Stimulated activated naive CD8-positive, alpha-beta T cell treated with anti-CD3 and anti-CD28 coated beads, Interleukin-15, Interleukin-2, amounts not matched to agents 100 ng/mL and 50 ng/mL, for 24 hours (primary cell): Measurements from ENCODE around the gene ARHGEF17.

Experiments used
- H3K27ac Mint-ChIP-seq: one replicate; pipeline ENCODE4 v1.8.0; 2021; ENCODE audit warnings: mild to moderate bottlenecking, mixed read lengths
- H3K27me3 Mint-ChIP-seq: one replicate; pipeline ENCODE4 v1.8.0; 2021; ENCODE audit warnings: mixed read lengths
- H3K36me3 Mint-ChIP-seq: one replicate; pipeline ENCODE4 v1.8.0; 2021; ENCODE audit warnings: low read depth, mixed read lengths
- H3K4me1 Mint-ChIP-seq: one replicate; pipeline ENCODE4 v1.8.0; 2021; ENCODE audit warnings: low read depth, mixed read lengths
- H3K4me3 Mint-ChIP-seq: one replicate; pipeline ENCODE4 v1.8.0; 2021; ENCODE audit warnings: mild to moderate bottlenecking, mixed read lengths
- H3K9me3 Mint-ChIP-seq: one replicate; pipeline ENCODE4 v1.8.0; 2021; ENCODE audit warnings: mixed read lengths

The ARHGEF17 gene

DNA sequence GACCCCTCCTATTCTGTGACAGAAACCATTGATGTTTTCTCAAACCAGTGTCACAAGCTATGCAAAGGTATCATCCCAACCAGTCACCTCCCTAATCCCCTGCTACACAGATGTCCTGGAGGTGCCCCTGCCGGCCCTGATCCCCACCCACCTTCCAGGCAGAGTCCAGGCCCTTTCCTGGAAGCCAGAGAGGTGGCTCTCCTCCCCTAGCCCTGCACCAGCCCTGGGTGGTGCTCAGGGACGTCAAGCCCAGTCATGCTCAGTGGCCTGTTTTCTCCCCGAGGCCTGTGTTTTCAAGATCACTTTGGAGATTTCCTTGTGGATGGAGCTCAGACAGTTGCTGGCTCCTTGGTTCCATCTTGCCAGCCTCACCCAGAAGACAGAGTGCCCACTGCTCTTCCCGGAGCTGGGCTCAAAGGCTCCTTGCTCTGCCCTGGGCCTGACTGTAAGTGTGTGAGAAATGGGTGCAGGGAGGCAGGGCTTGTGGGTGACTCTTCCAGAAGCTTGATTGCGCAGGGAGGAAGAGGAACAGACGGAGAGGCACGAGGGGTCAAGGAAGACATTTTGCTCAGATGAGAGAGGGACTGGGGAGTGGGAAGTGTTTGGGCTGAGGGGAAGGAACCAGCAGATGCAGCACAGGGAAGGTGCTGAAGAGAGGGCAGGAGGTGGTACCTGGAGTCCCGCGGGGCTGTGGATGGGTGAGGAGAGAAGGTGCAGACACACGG lies 24.6 kb upstream of the ARHGEF17 start:
- Mint-ChIP-seq H3K4me1 (peaks cover 6% of the 10 kb centered on the region), H3K36me3 (no peaks in the 10 kb centered on the region), H3K9me3 (no peaks in the 10 kb centered on the region), H3K27me3 (no peaks in the 10 kb centered on the region), H3K27ac (no peak overlapping the region), H3K4me3 (no peak overlapping the region)

DNA sequence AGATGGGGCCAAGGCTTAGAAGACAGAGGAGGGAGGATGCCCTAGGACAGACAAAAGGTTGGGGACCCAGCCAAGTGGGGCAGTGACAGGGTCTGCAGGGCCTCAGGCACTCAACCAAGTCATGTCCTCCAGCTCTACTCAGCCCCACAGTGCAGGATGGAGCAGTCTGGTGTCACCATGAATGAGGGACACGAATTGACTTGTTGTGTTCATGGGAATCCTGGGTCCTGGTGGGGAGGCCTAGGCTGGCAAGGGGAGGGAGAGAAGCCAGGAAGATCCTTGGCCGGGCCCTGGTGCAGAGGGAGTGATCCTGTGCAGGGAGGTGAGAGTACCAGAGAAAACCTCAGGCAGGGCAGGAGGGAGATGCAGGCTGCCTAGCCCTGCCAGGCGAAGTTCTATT lies 24.0 kb upstream of the ARHGEF17 start:
- H3K9me3 Mint-ChIP-seq: no peaks in the 10 kb centered on the region
- H3K27ac Mint-ChIP-seq: peak overlapping the region; percentile 38
- no peak overlapping the region for H3K4me3 Mint-ChIP-seq
- H3K36me3 Mint-ChIP-seq: no peaks in the 10 kb centered on the region
- no peaks in the 10 kb centered on the region for H3K27me3 Mint-ChIP-seq
- peaks cover 11% of the 10 kb centered on the region for H3K4me1 Mint-ChIP-seq

DNA sequence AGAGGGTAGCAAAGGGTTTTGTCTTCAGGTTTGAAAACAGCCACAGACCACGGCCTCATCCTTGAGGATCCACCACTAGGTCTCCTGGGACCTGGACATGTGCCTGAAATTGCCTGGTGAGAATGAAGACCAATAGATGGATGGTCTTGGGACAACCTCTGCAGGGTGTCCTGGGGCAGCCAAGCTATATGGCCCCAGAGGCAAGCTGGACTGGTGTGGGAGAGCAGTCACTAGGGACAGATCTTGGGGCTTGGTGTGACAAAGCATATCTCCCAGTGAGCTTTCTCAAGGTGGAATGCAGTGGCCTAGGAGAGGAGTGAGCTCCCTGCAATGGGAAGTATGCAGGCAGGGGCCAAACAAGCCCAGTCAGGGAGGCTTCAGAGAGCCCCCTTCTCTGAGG lies 22.4 kb upstream of the ARHGEF17 start:
- Mint-ChIP-seq H3K9me3 (no peaks in the 10 kb centered on the region), H3K4me3 (no peak overlapping the region), H3K27ac (no peak overlapping the region), H3K4me1 (peaks cover 16% of the 10 kb centered on the region), H3K27me3 (no peaks in the 10 kb centered on the region), H3K36me3 (no peaks in the 10 kb centered on the region)

DNA sequence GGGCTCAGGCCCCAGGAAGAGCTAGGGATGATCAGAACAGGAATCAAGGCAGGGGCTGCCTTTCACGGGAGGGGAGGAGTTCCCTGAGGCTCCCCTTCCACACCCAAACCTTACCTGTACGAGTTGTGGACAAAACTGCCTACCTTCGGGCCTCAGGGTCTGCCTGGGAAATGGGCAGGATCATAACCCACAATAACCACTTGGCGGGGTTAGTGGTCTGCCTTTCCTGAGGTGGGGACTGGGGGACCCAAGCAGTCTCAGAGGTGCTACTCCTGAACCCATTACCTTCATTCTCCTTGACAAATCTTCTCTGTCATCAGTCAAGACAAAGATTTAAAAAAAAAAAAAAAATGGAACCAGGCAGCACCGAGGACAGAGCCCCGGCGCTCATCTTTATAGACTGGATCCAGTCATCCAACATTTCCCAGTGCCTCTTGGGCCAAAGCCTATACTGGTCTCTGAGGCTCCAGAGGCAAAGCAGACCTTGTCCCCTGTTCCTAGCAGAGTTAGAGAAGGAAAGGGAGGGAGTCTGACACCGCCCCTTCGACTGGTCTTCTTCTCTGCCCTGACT lies 21.8 kb upstream of the ARHGEF17 start:
- no peaks in the 10 kb centered on the region for H3K36me3 Mint-ChIP-seq
- no peak overlapping the region for H3K4me3 Mint-ChIP-seq
- no peaks in the 10 kb centered on the region for H3K27me3 Mint-ChIP-seq
- H3K27ac Mint-ChIP-seq: no peak overlapping the region
- no peaks in the 10 kb centered on the region for H3K9me3 Mint-ChIP-seq
- peaks cover 16% of the 10 kb centered on the region for H3K4me1 Mint-ChIP-seq

DNA sequence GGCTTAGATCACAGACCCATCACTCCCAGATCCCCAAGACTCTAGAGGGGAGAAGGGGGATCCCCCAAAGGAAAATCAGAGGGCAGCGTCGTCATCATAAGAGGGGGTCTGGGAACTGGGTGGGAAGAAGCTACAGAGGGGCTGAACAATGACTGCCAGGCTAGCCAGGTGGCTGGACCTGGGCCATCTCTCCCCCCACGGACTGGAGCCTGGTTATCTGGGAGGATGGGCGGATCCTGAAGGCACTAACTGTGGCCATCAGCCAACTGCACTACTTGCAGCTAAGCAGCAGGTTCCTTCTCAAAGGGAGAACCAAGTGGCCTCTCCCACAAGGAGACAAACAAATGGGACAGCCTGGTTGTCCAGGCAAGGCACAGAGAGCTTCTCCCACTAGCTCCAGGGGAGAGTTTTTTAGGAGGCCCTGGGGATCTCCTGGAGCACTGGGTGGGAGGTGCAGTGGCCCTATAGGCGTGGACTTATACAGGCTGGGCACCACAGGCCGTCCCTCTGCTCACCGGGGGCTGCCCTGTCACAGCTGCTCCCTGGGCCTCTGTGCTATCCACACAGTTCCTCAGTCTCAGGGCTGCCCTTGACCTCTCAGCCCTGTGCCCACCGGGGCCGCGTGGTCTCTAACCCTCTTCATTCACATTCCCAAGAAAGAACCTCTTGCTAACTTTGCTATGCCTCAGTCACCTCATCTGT lies 20.5 kb upstream of the ARHGEF17 start:
- Mint-ChIP-seq H3K4me3 (no peak overlapping the region), H3K36me3 (no peaks in the 10 kb centered on the region), H3K9me3 (no peaks in the 10 kb centered on the region), H3K27me3 (peaks cover 3% of the 10 kb centered on the region), H3K27ac (no peak overlapping the region), H3K4me1 (peaks cover 16% of the 10 kb centered on the region)

DNA sequence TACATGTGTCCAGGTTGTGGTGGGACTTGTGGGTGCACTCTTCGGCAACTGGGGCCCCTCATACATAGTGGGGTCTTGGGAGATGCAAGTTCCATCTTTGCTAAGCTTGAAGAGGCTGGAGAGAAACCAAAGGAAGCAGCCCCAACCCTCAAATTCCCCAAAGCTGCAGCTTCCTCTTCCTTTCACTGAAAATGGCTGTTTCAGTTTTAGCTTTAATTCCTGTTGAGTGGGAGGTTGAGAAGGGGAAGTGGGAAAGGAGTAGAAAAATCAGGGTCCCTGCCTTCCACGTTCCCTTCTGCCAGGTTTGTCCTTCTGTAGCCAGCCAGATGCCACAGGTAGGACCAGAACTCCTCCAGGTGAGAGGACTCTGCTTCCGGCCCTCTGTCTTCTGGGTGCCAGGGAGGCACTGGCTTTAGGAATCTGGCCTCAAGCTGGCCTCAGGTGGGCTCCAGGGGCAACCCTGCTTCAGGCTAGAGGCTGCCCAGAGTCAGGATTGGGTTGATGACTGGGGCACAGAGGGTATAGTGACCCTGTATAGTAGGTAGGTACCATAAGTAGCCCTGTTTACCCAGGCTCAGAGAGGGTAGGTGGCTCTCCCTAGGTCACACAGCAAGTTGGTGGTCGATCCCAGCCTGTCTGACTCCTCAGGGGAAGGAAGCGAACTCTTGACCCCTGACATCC lies 19.7 kb upstream of the ARHGEF17 start:
- H3K4me3 Mint-ChIP-seq: no peak overlapping the region
- H3K9me3 Mint-ChIP-seq: no peaks in the 10 kb centered on the region
- no peak overlapping the region for H3K27ac Mint-ChIP-seq
- H3K36me3 Mint-ChIP-seq: no peaks in the 10 kb centered on the region
- H3K4me1 Mint-ChIP-seq: peaks cover 16% of the 10 kb centered on the region
- peaks cover 3% of the 10 kb centered on the region for H3K27me3 Mint-ChIP-seq

DNA sequence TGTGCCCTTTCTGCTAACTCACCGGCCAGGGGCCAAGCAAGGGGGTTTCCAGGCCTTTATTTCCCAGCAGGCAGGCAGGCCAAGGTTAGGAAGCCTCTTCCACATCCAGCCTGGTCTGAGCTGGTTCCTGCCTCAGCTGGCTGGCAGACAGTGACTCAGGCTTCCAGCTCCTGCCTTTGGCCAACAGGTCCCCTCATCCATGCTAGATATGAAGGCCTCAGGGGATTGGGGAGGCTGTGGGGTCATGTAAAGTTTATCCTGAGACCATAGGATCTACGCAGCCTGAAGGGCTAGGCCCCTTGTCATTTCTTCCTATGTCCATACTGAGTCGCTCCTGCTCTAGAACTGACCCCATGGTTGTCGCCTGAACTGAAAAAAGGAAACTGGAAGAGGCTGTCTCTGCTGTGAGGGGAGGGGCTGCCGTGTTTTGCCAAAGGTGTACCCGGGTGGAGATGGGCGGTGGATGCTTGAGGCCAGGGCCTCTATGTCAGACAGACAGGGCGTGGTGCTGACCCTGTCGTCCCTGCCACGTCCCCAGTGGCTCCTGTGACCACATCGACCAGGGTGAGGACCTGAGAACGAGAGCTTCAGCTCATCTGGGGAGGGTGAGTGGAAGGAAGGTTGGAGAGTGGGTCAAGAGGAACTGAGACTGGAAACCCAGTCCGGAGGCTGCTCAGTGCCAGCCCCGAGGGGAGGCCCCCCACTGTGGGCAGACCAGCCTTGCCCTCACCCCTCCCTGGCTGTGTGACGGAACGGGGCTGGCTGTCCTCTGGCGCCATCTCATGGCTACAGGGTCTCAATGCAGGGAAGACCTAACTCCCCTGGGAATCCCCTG lies 19.0 kb upstream of the ARHGEF17 start:
- Mint-ChIP-seq H3K4me3 (peak overlapping the region; percentile 35), H3K36me3 (no peaks in the 10 kb centered on the region), H3K4me1 (peaks cover 16% of the 10 kb centered on the region), H3K27ac (peak overlapping the region; percentile 73), H3K9me3 (no peaks in the 10 kb centered on the region), H3K27me3 (peaks cover 3% of the 10 kb centered on the region)

DNA sequence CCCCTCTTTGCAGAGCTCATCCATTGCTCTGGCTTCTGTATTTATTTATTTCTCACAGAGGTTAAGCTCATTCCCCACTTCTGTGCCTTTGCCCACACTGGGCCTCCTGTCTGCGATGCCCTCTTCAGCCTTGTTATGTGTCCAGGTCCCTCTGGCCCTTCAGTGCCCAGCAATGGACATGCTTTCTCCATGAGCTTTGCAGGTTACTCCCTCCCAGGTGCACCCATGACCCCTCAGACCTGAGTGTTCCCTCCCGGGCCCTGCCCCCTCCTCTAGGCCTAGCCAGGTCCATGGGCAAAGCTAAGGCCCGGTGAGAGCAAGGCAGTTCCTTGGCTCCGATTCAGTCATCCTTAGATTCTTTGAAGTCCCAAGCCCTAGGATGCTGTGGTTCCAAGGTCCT lies 17.5 kb upstream of the ARHGEF17 start:
- H3K27ac Mint-ChIP-seq: no peak overlapping the region
- H3K9me3 Mint-ChIP-seq: no peaks in the 10 kb centered on the region
- peaks cover 21% of the 10 kb centered on the region for H3K4me1 Mint-ChIP-seq
- H3K36me3 Mint-ChIP-seq: no peaks in the 10 kb centered on the region
- peaks cover 3% of the 10 kb centered on the region for H3K27me3 Mint-ChIP-seq
- H3K4me3 Mint-ChIP-seq: no peak overlapping the region

DNA sequence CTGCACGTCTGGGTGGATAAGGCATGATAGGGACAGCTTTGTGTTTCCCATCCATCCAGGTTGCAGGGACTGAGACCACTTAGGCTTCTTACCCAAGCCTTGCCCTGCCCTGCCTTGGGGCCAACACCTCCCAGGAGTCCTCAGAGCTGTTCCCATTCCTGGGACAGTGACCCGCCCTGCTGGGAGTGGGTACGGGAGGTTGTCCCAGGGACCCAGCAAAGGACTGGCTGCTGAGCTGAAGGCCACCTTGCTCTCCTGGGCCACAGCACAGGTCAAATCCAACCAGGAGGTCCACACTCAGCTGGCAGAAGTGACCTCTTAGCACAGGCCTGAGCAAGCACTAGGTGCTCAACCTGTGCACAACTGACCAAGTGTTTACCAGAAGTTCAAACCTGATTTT lies 16.9 kb upstream of the ARHGEF17 start:
- peaks cover 21% of the 10 kb centered on the region for H3K4me1 Mint-ChIP-seq

DNA sequence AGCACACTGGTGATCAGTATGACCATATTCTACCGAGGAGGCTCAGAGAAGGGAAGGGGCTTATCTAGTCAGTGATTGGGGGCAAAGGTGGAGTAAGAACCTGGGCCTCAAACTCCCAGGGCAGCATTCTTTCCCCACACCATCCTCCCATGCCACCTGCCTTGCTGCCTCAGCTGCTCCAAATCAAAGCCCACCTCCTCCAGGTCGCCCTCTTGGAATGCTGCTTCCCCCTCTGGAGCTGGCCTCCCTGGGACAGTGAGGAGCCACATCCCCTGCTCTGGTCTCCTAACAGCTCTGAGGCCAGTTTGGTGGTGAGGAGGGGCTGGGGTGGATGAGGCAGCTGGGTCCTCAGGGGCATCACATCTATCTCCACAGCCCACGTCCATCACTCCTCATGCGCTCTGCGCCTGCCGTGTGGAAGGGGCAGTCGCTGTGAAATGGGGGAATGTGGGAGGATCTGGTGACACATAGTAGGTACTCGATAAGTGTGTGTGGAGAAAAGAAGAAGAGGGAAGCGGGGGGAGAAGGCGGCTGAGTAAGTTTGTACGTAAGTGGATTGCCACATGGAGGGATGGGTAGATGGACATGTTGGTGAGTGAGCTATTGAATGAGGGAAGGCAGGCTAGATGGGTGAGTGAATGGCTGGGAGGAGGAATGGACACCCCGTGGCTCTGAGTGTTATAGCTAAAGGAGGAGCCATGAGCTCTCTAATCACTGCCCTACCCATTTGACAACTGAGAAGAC lies 16.1 kb upstream of the ARHGEF17 start:
- Mint-ChIP-seq H3K9me3 (no peaks in the 10 kb centered on the region), H3K36me3 (no peaks in the 10 kb centered on the region), H3K4me3 (no peak overlapping the region), H3K4me1 (peaks cover 21% of the 10 kb centered on the region), H3K27me3 (peaks cover 3% of the 10 kb centered on the region), H3K27ac (no peak overlapping the region)

More for the DNA sequence above, 16.9 kb upstream of the ARHGEF17 start:
- H3K27me3 Mint-ChIP-seq: peaks cover 3% of the 10 kb centered on the region
- H3K27ac Mint-ChIP-seq: no peak overlapping the region
- H3K9me3 Mint-ChIP-seq: no peaks in the 10 kb centered on the region
- no peaks in the 10 kb centered on the region for H3K36me3 Mint-ChIP-seq
- no peak overlapping the region for H3K4me3 Mint-ChIP-seq

DNA sequence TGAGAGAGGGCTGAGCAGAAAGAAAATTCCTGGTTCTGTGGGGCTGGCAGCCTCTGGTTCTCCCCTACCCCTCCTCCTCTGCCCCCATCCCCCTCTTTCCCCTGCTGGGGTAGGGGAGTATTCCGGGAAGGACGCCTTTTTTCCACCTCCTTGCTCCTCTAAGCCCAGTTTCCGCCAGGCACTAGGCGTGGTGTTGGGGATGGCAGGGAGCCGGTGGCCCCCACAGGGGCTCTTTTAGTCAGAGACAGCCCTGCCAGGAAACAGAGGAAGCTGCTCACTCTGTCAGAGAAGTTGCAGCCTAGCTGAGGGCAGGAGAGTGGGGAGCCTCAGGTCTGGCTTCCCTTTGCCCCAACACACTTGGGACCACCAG lies 15.6 kb upstream of the ARHGEF17 start:
- no peaks in the 10 kb centered on the region for H3K9me3 Mint-ChIP-seq
- no peaks in the 10 kb centered on the region for H3K36me3 Mint-ChIP-seq
- peaks cover 21% of the 10 kb centered on the region for H3K4me1 Mint-ChIP-seq
- H3K4me3 Mint-ChIP-seq: no peak overlapping the region
- H3K27me3 Mint-ChIP-seq: peaks cover 3% of the 10 kb centered on the region
- H3K27ac Mint-ChIP-seq: no peak overlapping the region

DNA sequence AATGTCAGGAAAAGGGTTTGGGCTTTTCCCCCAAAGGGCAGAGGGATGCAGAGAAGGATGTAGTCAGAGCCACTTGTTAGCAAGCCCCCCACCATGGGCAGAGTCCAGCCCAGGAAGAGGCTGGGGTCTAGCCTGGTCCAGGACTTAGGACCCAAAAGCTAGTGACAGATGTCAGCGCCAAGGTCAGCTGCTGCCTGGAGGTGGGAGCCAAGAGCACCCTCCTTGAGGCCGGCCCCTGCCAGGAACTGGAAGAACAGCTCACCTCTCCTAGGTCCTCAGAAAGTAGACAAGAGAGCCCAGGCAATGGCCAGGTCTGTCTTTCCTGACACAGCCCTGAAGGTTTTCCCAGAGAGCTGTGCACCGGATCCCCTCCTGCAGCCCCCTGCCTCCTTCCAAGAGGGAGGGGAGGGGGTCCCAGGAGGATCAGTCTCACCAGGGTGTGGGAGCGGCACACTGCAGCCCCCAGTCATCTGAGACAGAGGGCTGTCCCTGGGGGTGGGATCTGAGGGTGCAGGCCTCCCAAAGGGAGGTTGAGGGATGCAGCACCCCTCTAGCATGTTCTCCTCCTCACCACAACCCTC lies 14.6 kb upstream of the ARHGEF17 start:
- Mint-ChIP-seq H3K4me3 (no peak overlapping the region), H3K36me3 (no peaks in the 10 kb centered on the region), H3K27me3 (peaks cover 11% of the 10 kb centered on the region), H3K27ac (no peak overlapping the region), H3K4me1 (peaks cover 14% of the 10 kb centered on the region), H3K9me3 (no peaks in the 10 kb centered on the region)

DNA sequence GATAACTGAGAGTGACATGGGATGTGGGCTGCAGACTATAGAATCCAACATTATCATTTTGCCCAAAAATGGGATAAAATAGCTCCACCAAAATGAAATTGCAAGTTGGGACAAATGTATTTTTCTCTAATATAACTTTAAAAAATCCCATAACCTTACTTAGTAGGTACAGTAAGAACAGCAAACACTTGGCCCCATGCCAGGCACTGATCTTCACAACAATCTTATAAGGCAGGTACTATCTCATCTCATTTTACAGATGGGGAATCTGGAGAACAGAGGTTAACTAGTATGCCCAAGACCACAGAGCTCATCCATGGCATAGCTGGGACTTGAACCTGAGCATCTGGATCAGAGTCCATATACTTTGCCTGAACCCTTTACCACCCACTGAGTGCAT lies 13.5 kb upstream of the ARHGEF17 start:
- peaks cover 11% of the 10 kb centered on the region for H3K27me3 Mint-ChIP-seq
- H3K9me3 Mint-ChIP-seq: no peaks in the 10 kb centered on the region
- H3K4me1 Mint-ChIP-seq: peaks cover 4% of the 10 kb centered on the region
- H3K4me3 Mint-ChIP-seq: no peak overlapping the region
- H3K36me3 Mint-ChIP-seq: no peaks in the 10 kb centered on the region
- no peak overlapping the region for H3K27ac Mint-ChIP-seq
